ENCODE data around the gene C22orf39.
A peak's percentile ranks its signal among the peaks of the same experiment; 100 is the strongest.
"Not testable (repeated sequence)": the region's sequence is repeated elsewhere in the genome, so short reads cannot be mapped to it uniquely, and the experiment has no call there.

C22orf39 gene

GRCh38 chr22:19453718-19454117 is 6.2 kb upstream of the C22orf39 start:
- no peak for DNase-seq (ENCODE audit: low read depth)

- DNase-seq (ENCODE audit: low read depth): no peak
Measured at GRCh38 chr22:19451570-19451969, 4.1 kb upstream of the C22orf39 start.

- no peak for DNase-seq (ENCODE audit: low read depth)
Measured at GRCh38 chr22:19450363-19451175, 3.1 kb upstream of the C22orf39 start.

GRCh38 chr22:19449422-19449767 is 1.9 kb upstream of the C22orf39 start:
- DNase-seq (ENCODE audit: low read depth): no peak

- DNase-seq (ENCODE audit: low read depth): no peak
Measured at GRCh38 chr22:19448739-19449421, 1.4 kb upstream of the C22orf39 start.

- DNase-seq (ENCODE audit: low read depth): peak; percentile 58
Measured at GRCh38 chr22:19448076-19448607, 631 bp upstream of the C22orf39 start.

- peak; percentile 32 for DNase-seq (ENCODE audit: low read depth)
Measured at GRCh38 chr22:19446603-19447329, 745 bp downstream of the C22orf39 start.

- not testable (repeated sequence) for DNase-seq (ENCODE audit: low read depth)
Measured at GRCh38 chr22:19445279-19445982, 2.1 kb downstream of the C22orf39 start.

- no peak for DNase-seq (ENCODE audit: low read depth)
Measured at GRCh38 chr22:19443544-19444211, 3.8 kb downstream of the C22orf39 start.

GRCh38 chr22:19442166-19442565 is 5.3 kb downstream of the C22orf39 start:
- no peak for DNase-seq (ENCODE audit: low read depth)

GRCh38 chr22:19440411-19441195 is 6.9 kb downstream of the C22orf39 start:
- no peak for DNase-seq (ENCODE audit: low read depth)

- no peak for DNase-seq (ENCODE audit: low read depth)
Measured at GRCh38 chr22:19438298-19438697, 9.2 kb downstream of the C22orf39 start.

GRCh38 chr22:19436444-19437161 is 10.9 kb downstream of the C22orf39 start:
- not testable (repeated sequence) for DNase-seq (ENCODE audit: low read depth)

- no peak for DNase-seq (ENCODE audit: low read depth)
Measured at GRCh38 chr22:19434829-19435580, 12.5 kb downstream of the C22orf39 start.

- peak; percentile 34 for DNase-seq (ENCODE audit: low read depth)
Measured at GRCh38 chr22:19434401-19434800, 13.1 kb downstream of the C22orf39 start.

GRCh38 chr22:19432133-19432851 is 15.2 kb downstream of the C22orf39 start, which contains the start of gene MRPL40:
MRPL40 (plus strand) TSS chr22:19432545; CDS start chr22:19432555, 10 bp downstream.
- DNase-seq (ENCODE audit: low read depth): peak; percentile 94

GRCh38 chr22:19431649-19432132 is 15.8 kb downstream of the C22orf39 start, which contains the start of gene HIRA:
HIRA (minus strand) TSS chr22:19431733; CDS start chr22:19431476, 257 bp downstream.
- peak; percentile 79 for DNase-seq (ENCODE audit: low read depth)

Measured in ELR (cell line).